ENCODE results near the gene CLPSL1.
"Not testable (repeated sequence)": the region's sequence is repeated elsewhere in the genome, so short reads cannot be mapped to it uniquely, and the experiment has no call there.

CLPSL1 gene

GRCh38 chr6:35780719-35781118, at the start of gene CLPSL1:
CLPSL1 (plus strand) TSS chr6:35781019; CDS start chr6:35781111, 92 bp downstream.
- no peak for DNase-seq

- DNase-seq, result peak; percentile 93
Observed at GRCh38 chr6:35731414-35731735, 49.4 kb upstream of the CLPSL1 start.

DNA sequence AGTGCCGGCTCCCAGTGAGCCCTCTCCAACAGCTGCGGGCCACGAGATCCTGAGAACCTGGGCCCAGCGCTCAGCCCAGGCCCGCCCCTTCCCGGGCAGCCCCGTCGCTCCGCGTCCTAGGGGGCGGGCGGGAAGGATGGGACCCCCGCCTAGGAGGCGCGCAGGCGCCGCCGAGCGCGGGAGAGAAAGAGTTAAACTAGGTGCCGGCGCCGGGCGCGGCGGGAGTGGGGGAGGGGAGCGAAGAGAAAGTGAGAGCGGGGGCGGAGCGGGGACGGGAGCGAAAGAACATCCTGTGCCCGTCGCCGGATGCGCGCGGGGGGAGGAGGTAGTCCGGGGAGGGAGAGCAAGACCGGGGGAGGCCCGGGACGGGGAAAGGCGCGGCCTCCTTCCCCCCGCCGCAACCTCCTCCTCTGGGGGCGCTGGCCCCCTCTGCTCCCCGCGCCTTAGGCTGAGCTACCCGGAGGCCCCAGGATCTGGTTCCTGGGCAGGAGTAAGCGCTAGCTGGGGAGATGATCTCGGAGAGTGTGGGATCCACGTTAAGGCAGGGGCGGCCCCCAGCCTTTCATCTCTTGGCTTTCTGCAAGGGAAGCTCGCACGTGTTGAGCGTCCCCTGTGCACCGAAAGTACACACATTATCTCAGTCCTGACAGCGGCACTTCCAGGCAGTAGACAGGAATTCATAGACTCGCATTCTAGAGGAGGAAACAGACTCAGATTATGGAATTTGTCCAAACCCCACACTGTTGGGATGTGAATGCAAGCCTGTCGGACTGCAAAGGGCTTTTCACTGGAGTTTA, 48.9 kb upstream of the CLPSL1 start:
- peak; percentile 90 for DNase-seq

DNA sequence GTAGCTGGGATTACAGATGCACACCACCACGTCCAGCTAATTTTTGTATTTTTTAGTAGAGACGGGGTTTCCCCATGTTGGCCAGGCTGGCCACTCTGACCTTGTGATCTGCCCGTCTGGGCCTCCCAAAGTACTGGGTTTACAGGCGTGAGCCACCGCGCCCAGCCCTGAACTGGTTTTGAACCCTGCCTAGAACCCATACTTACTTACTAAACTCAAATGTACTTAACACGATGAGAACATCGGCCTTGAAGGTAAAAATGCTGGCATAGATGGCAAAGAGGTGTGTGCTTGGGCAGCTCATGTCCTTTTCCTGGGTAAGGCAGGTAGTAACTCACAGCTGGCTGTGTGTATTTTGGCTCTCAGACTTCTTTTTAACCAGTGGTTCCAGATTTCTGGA, 47.2 kb upstream of the CLPSL1 start:
- no peak for DNase-seq

GRCh38 chr6:35734319-35734718, 46.5 kb upstream of the CLPSL1 start:
- DNase-seq, result not testable (repeated sequence)

DNA sequence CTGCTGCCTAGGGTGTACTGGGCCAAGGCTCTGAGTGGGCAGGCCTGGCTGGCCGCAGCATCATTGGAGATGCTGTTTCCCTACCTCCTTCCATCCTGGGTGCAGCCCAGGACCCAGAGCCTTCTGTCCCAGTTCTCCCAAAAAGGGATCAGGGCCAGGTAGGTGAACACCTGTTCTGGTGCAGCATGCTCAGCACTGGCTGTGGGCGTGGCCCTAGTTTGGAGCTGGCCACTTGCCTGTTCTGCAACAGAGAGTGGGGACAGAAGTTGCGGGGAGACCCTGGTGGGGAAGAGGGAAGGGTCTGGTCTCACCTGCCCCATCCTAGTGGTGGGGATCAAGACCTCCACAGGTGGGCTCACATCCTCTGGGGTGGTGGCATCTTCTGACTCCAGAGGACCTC, 45.4 kb upstream of the CLPSL1 start:
- no peak for DNase-seq

GRCh38 chr6:35736253-35736894, 44.4 kb upstream of the CLPSL1 start:
- DNase-seq, result peak; percentile 80

DNA sequence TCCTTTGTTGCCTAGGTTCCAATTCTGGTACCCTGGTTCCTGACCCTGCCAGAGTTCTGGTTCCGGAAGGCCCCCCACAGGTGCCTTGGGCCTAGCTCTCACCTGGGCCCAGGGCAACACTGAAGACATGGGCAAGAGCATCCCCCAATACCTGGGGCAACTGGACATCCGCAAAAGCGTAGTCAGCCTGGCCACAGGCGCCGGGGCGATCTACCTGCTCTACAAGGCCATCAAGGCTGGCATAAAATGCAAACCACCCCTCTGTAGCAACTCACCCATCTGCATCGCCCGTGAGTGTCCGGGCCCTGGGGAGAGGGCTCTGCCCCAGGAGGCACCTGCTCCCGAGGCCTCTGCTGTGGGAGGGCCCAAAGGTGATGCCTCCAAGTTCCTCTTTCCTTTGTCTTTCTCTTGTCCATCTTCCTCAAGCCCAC, 43.8 kb upstream of the CLPSL1 start, which contains the start of gene ARMC12:
ARMC12 (plus strand) TSS at position 51 of the 431 bp plus-strand sequence; CDS start at position 128, 77 bp downstream.
- no peak for DNase-seq

DNA sequence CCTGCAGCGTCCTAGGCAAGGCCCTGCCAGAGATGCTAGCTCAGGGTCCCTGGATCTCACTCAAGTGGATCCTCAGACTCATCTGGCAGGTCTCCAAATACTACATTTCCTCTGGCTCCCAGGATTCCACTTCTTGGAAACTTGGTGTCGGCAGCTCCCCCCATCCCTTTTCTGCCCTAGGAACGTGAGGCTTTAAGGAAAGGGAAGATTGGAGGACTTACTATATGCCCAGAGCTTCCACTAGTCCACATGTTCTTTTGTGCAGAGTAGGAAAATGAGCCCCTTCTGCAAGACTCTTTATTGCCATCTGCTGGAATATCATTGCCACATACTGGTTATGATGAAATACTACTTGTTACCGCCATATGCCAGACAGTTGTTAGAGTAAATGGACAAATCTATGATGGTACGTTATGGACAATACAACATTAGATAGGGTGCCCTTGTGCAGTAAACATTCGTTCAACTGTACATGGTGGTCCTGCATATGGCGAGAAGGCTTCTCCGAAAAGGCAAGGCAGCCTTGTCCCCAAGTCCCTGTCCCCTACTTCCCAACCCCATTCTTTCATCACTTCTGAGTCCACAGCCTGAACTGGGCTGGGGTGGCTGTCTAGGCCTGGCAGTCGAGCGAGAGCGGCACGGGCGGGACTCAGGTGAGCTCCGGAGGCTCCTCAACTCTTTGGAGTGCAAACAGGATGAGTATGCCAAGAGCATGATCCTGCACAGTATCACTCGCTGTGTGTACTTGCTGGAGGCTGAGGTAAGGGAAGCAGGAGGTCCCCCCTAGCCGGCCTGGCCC, 43.2 kb upstream of the CLPSL1 start:
- DNase-seq, result no peak

- DNase-seq, result no peak
Observed at GRCh38 chr6:35739645-35740524, 40.9 kb upstream of the CLPSL1 start.

DNA sequence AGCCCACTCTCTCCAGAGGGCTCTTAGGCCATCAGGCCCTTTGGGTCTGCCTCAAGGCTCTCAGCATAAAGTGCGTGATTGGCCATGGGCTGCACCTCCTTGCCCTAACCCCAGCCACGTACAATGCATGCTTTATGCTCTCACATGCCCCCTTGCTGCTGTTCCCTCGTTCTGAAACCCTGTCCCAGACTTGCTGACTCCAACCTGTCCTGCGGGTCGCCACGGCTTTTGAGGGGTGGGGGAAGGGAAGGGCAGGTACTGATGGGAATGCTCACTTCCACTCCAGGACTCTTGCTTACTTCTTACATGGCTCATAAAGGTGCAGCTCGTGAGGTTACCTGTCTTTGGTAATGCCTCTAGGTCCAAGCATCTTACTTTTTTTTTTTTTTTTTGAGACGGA, 38.0 kb upstream of the CLPSL1 start:
- DNase-seq, result no peak

DNA sequence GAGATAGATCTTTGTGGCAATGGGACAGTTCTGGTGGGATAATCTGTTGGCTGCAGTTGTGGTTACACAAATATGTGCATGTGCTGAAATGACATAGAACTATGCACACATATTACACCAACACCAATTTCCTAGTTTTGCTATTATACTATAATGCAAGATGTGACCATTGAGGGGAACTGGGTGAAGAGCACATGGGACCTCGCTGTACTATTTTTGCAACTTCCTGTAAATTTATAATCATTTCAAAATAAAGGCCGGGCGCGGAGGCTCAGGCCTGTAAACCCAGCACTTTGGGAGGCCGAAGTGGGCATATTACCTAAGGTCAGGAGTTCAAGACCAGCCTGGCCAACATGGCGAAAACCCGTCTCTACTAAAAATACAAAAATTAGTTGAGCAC, 35.3 kb upstream of the CLPSL1 start:
- DNase-seq, result no peak

GRCh38 chr6:35746516-35746915, 34.3 kb upstream of the CLPSL1 start:
- no peak for DNase-seq

- DNase-seq, result no peak
Observed at GRCh38 chr6:35747877-35748276, 32.9 kb upstream of the CLPSL1 start.

GRCh38 chr6:35750557-35750956, 30.3 kb upstream of the CLPSL1 start:
- no peak for DNase-seq

DNA sequence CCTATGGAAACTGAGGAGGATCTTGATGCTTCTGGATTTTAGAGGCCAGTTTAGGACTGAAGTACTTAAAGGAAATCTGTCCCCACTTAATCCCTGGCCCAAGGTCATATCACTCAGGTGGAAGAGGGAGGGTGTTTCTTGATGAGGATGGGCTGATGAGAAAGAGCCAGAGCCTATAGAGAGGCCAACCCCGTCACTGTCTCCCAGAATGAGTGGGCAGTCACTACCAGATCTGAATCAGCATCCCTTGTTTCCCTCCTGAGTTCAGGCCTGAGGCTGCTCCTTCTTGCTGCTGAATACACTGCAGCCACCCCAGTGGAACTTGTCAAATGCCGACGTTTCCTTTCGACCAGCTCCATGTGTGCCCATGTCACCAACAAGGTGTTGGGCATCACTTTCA, 29.2 kb upstream of the CLPSL1 start:
- DNase-seq, result no peak

GRCh38 chr6:35752330-35752729, 28.5 kb upstream of the CLPSL1 start:
- no peak for DNase-seq

GRCh38 chr6:35754452-35755277, 26.2 kb upstream of the CLPSL1 start:
- DNase-seq, result no peak

GRCh38 chr6:35755278-35755924, 25.4 kb upstream of the CLPSL1 start:
- DNase-seq, result no peak

DNA sequence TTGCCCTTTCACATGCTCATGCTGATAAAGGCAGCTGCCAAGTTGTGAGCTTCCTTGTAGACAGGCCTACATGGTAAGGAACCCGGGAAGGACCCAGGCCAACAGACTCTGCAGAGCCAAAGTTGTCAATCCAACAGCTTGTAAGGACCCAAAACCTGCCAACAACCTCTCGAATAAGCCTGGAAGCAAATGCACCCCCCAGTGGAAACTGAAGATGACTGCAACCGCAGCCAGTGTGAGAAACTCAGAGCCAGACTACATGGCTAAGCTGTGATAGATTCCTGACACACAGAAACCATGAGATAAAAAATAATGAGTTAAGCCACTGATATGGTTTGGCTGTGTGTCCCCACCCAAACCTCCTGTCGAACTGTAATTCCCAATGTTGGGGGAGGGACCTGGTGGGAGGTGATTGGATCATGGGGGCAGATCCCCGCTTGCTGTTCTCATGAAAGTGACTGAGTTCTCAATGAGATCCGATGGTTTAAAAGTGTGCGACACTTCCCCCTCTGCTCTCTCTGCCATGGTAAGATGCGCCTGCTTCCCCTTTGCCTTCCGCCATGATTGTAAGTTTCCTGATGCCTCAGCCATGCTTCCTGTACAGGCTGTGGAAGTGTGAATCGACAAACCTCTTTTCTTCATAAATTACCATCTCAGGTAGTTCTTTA, 23.2 kb upstream of the CLPSL1 start:
- no peak for DNase-seq

- DNase-seq, result no peak
Observed at GRCh38 chr6:35759426-35759825, 21.4 kb upstream of the CLPSL1 start.
